Measurements from ENCODE around the gene TRPV3.
"Not testable (repeated sequence)": the region's sequence is repeated elsewhere in the genome, so short reads cannot be mapped to it uniquely, and the experiment has no call there.

The TRPV3 gene

GRCh38 chr17:3466355-3466754 lies 91.3 kb downstream of the TRPV3 start:
- DNase-seq = not testable (repeated sequence)
